Spleen (tissue), 7 donors: ENCODE results near the gene NR1D2.

Experiments
- CTCF ChIP-seq, 11 experiments: fragments of 200-600 bp in 7 of 11; fragments of 450-650 bp in 4 of 11; sonication (generic) in 4 of 11; IDR thresholded peaks in 8 of 11; conservative IDR thresholded peaks in 3 of 11; 1 replicate in 7 of 11; 2 replicates in 4 of 11; pipeline versions ENCODE4 v1.4.0 to v1.8.0; 2016 to 2021; ENCODE audit warnings: antibody characterized with exemption in 11 of 11, inconsistent platforms in 4 of 11, mild to moderate bottlenecking in 1 of 11
- POLR2A ChIP-seq, 3 donors: fragments of 450-650 bp; IDR thresholded peaks; one replicate each; pipeline ENCODE4 v1.5.1; 2017; ENCODE audit warnings: antibody characterized with exemption in 3 of 3, mild to moderate bottlenecking in 1 of 3
- POLR2AphosphoS5 ChIP-seq, 3 donors: sonication (generic); formaldehyde crosslinking; IDR thresholded peaks; one replicate each; pipeline ENCODE4 v1.5.1; 2017; ENCODE audit warnings: antibody characterized with exemption in 3 of 3
- donor health status: DM: no; HTN: no; CAD: no; lungs with moderate emphysema.
- donor health status: DM: no; HTN: no; CAD: no.
- donor health status: DM: no; HTN: no; CAD: no.

- TF ChIP-seq CTCF (IDR thresholded peaks at IDR 0.05 in 8 of 11, conservative IDR thresholded peaks at IDR 0.05 in 3 of 11) (no peak), POLR2A (IDR thresholded peaks at IDR 0.05) (no peak), POLR2AphosphoS5 (IDR thresholded peaks at IDR 0.05) (no peak)
These were observed 24.0 kb upstream of the NR1D2 start for GRCh38 chr3:23921052-23921511.
